HG03521 (cell line): ENCODE measurements around the gene SNX22.
A peak's percentile ranks its signal among the peaks of the same experiment; 100 is the strongest.

Source experiments
- ATAC-seq: cut with Tn5 transposase; IDR thresholded peaks from one replicate; pipeline ENCODE4 v1.9.1; 2021; ENCODE audit warnings: mild to moderate bottlenecking, moderate library complexity; ENCODE audit not compliant: unreplicated experiment

Gene SNX22

GRCh38 chr15:64155802-64156651 lies 4.5 kb downstream of the SNX22 start:
- ATAC-seq: no peak

GRCh38 chr15:64156652-64157331 lies 5.3 kb downstream of the SNX22 start:
- ATAC-seq: no peak

GRCh38 chr15:64157599-64158125 lies 6.1 kb downstream of the SNX22 start:
- ATAC-seq: no peak

GRCh38 chr15:64158363-64159134 lies 7.0 kb downstream of the SNX22 start:
- no peak for ATAC-seq

- no peak for ATAC-seq
These were observed 10.4 kb downstream of the SNX22 start for GRCh38 chr15:64161688-64162477.

GRCh38 chr15:64162478-64162868 lies 10.9 kb downstream of the SNX22 start:
- ATAC-seq: peak; percentile 16

- ATAC-seq: peak; percentile 93
These were observed 11.5 kb downstream of the SNX22 start, which contains the start of gene PPIB for GRCh38 chr15:64162869-64163658. TSS of gene PPIB (minus strand) at chr15:64163022. CDS start at chr15:64162986, 36 bp downstream.

GRCh38 chr15:64163659-64164362 lies 12.3 kb downstream of the SNX22 start:
- ATAC-seq: peak; percentile 3

- no peak for ATAC-seq
These were observed 12.9 kb downstream of the SNX22 start for GRCh38 chr15:64164436-64164835.

- no peak for ATAC-seq
These were observed 14.8 kb downstream of the SNX22 start for GRCh38 chr15:64166102-64166890.

GRCh38 chr15:64180235-64180824 lies 28.8 kb downstream of the SNX22 start:
- no peak for ATAC-seq

- no peak for ATAC-seq
These were observed 31.4 kb downstream of the SNX22 start for GRCh38 chr15:64182859-64183370.

GRCh38 chr15:64185146-64185911 lies 33.8 kb downstream of the SNX22 start:
- ATAC-seq: no peak

GRCh38 chr15:64187396-64188191 lies 36.1 kb downstream of the SNX22 start:
- ATAC-seq: no peak

GRCh38 chr15:64191971-64192830 lies 40.7 kb downstream of the SNX22 start:
- ATAC-seq: no peak
